ENCODE results near the gene ASPA.

DNA sequence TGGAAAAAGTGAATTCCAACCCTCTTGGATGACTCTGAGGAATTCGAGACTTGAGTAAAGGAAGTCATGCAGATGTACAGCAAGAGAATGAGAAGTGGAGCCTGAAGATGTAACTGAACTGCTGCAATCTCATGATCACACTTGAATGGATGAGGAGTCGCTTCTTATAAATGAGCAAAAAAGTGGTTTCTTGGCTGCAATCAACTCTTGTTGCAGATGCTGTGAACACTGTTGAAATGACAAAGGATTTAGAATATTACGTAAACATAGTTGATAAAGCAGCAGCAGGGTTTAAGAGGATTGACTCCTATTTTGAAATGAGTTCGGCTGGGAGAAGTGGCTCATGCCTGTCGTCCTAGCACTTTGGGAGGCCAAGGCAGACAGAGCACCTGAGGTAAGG lies 25.5 kb downstream of the ASPA start:
- no peak for TF ChIP-seq EZH2 (IDR thresholded peaks at IDR 0.05; ENCODE audit: borderline replicate concordance)
- TF ChIP-seq, protein P1, sequence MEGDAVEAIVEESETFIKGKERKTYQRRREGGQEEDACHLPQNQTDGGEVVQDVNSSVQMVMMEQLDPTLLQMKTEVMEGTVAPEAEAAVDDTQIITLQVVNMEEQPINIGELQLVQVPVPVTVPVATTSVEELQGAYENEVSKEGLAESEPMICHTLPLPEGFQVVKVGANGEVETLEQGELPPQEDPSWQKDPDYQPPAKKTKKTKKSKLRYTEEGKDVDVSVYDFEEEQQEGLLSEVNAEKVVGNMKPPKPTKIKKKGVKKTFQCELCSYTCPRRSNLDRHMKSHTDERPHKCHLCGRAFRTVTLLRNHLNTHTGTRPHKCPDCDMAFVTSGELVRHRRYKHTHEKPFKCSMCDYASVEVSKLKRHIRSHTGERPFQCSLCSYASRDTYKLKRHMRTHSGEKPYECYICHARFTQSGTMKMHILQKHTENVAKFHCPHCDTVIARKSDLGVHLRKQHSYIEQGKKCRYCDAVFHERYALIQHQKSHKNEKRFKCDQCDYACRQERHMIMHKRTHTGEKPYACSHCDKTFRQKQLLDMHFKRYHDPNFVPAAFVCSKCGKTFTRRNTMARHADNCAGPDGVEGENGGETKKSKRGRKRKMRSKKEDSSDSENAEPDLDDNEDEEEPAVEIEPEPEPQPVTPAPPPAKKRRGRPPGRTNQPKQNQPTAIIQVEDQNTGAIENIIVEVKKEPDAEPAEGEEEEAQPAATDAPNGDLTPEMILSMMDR (IDR thresholded peaks at IDR 0.05; ENCODE audit: poor library complexity): no peak
- TF ChIP-seq EZH2phosphoT487 (IDR thresholded peaks at IDR 0.05; ENCODE audit: low read depth, severe bottlenecking, unreplicated experiment): no peak
